DND-41 (cell line): ENCODE data around the gene UBA3.

Experiments used
- ATAC-seq: fragments of 200-7000 bp; cut with Tn5 transposase; 3 replicates; pipeline ENCODE4 v1.9.1; 2021; ENCODE audit warnings: low read depth; ENCODE audit not compliant: insufficient read depth
- DNase-seq: peaks from one replicate; pipeline ENCODE4 v3.0.0-alpha.2; 2020
- H2AFZ ChIP-seq: 2 replicates; pipeline ENCODE4 v1.6.0; 2012; ENCODE audit warnings: low read depth, low read length
- H3K27ac ChIP-seq: 2 replicates; pipeline ENCODE4 v1.5.1; 2012; ENCODE audit warnings: low read length, inconsistent platforms
- H3K27me3 ChIP-seq: fragments of 200-600 bp; sonication (generic); 2 replicates; pipeline ENCODE4 v1.6.0; 2012; ENCODE audit warnings: low read length, mild to moderate bottlenecking, inconsistent platforms; ENCODE audit not compliant: insufficient read depth, poor library complexity
- H3K36me3 ChIP-seq: 2 replicates; pipeline ENCODE4 v1.5.1; 2012; ENCODE audit warnings: low read length, inconsistent platforms; ENCODE audit not compliant: insufficient read depth
- H3K4me1 ChIP-seq: 2 replicates; pipeline ENCODE4 v1.5.1; 2012; ENCODE audit warnings: mild to moderate bottlenecking, low read length; ENCODE audit not compliant: insufficient read depth
- H3K4me2 ChIP-seq: 2 replicates; pipeline ENCODE4 v1.6.0; 2012; ENCODE audit warnings: mild to moderate bottlenecking, moderate library complexity, low read length, inconsistent platforms; ENCODE audit not compliant: insufficient read depth
- H3K4me3 ChIP-seq, 2 experiments: fragments of 200-600 bp in 1 of 2; shearing (Covaris generic) in 1 of 2; 2 replicates each; pipeline ENCODE4 v1.5.1; 2012 to 2016; ENCODE audit warnings: inconsistent platforms in 2 of 2, low read length in 2 of 2, mild to moderate bottlenecking in 2 of 2, low read depth in 1 of 2, moderate library complexity in 1 of 2
- H3K79me2 ChIP-seq: 2 replicates; pipeline ENCODE4 v1.6.0; 2012; ENCODE audit warnings: low read length, inconsistent platforms; ENCODE audit not compliant: insufficient read depth
- H3K9ac ChIP-seq: 2 replicates; pipeline ENCODE4 v1.6.0; 2012; ENCODE audit warnings: low read depth, mild to moderate bottlenecking, inconsistent platforms, low read length, moderate library complexity
- H3K9me3 ChIP-seq: 2 replicates; pipeline ENCODE4 v1.5.1; 2012; ENCODE audit warnings: low read length, moderate library complexity, mild to moderate bottlenecking, inconsistent platforms; ENCODE audit not compliant: insufficient read depth, severe bottlenecking
- H4K20me1 ChIP-seq: 2 replicates; pipeline ENCODE4 v1.6.0; 2012; ENCODE audit warnings: low read length; ENCODE audit not compliant: insufficient read depth
- EZH2 ChIP-seq: IDR thresholded peaks from 3 replicates; pipeline ENCODE4 v1.6.1; 2012; ENCODE audit warnings: borderline replicate concordance, low read depth, mild to moderate bottlenecking, moderate library complexity, low read length, inconsistent platforms; ENCODE audit not compliant: severe bottlenecking
- TF ChIP-seq, protein P1 (sequence below): IDR thresholded peaks from 2 replicates; pipeline ENCODE4 v1.5.1; 2012; ENCODE audit warnings: borderline replicate concordance, low read length, moderate library complexity, mild to moderate bottlenecking; ENCODE audit not compliant: poor library complexity, severe bottlenecking; ENCODE audit errors: extremely low read depth

Gene UBA3

GRCh38 chr3:69107841-69108240 lies 27.7 kb upstream of the UBA3 start:
- H2AFZ ChIP-seq: no peak overlapping the region

GRCh38 chr3:69105320-69105719 lies 25.2 kb upstream of the UBA3 start:
- no peak overlapping the region for H3K27ac ChIP-seq
- no peaks in the 10 kb centered on the region for H3K27me3 ChIP-seq
- peaks cover 5% of the 10 kb centered on the region; the same call in 1 of the 2 replicates for H3K79me2 ChIP-seq
- no peaks in the 10 kb centered on the region for H3K9me3 ChIP-seq
- TF ChIP-seq, protein P1, sequence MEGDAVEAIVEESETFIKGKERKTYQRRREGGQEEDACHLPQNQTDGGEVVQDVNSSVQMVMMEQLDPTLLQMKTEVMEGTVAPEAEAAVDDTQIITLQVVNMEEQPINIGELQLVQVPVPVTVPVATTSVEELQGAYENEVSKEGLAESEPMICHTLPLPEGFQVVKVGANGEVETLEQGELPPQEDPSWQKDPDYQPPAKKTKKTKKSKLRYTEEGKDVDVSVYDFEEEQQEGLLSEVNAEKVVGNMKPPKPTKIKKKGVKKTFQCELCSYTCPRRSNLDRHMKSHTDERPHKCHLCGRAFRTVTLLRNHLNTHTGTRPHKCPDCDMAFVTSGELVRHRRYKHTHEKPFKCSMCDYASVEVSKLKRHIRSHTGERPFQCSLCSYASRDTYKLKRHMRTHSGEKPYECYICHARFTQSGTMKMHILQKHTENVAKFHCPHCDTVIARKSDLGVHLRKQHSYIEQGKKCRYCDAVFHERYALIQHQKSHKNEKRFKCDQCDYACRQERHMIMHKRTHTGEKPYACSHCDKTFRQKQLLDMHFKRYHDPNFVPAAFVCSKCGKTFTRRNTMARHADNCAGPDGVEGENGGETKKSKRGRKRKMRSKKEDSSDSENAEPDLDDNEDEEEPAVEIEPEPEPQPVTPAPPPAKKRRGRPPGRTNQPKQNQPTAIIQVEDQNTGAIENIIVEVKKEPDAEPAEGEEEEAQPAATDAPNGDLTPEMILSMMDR: no peak
- no peak for TF ChIP-seq EZH2
- ATAC-seq (no peak), DNase-seq (no peak)
- no peaks in the 10 kb centered on the region for H4K20me1 ChIP-seq
- H3K4me3 ChIP-seq: no peak overlapping the region
- no peak overlapping the region for H3K9ac ChIP-seq
- H3K36me3 ChIP-seq: peaks cover 50% of the 10 kb centered on the region
- H3K4me1 ChIP-seq: no peaks in the 10 kb centered on the region
- H3K4me2 ChIP-seq: no peak overlapping the region
- H2AFZ ChIP-seq: no peak overlapping the region

More at GRCh38 chr3:69107841-69108240, 27.7 kb upstream of the UBA3 start:
- Histone ChIP-seq H3K4me3 (no peak overlapping the region), H3K4me1 (no peaks in the 10 kb centered on the region), H4K20me1 (no peaks in the 10 kb centered on the region), H3K27ac (no peak overlapping the region), H3K9me3 (no peaks in the 10 kb centered on the region), H3K79me2 (no peaks in the 10 kb centered on the region), H3K9ac (no peak overlapping the region), H3K4me2 (no peak overlapping the region), H3K27me3 (no peaks in the 10 kb centered on the region), H3K36me3 (peaks cover 31% of the 10 kb centered on the region)
- DNase-seq (no peak), ATAC-seq (no peak)
- no peak for TF ChIP-seq EZH2
- TF ChIP-seq, protein P1: no peak

GRCh38 chr3:69104586-69104985 lies 24.4 kb upstream of the UBA3 start:
- H3K79me2 ChIP-seq: peaks cover 10% of the 10 kb centered on the region
- no peaks in the 10 kb centered on the region for H3K27me3 ChIP-seq
- no peak for TF ChIP-seq EZH2
- TF ChIP-seq, protein P1: no peak
- no peak overlapping the region for H3K9ac ChIP-seq
- H3K4me3 ChIP-seq: no peak overlapping the region
- H3K27ac ChIP-seq: no peak overlapping the region
- no peak for ATAC-seq
- no peaks in the 10 kb centered on the region for H3K4me1 ChIP-seq
- no peak overlapping the region for H3K4me2 ChIP-seq
- peaks cover 54% of the 10 kb centered on the region for H3K36me3 ChIP-seq
- H2AFZ ChIP-seq: no peak overlapping the region
- no peaks in the 10 kb centered on the region for H3K9me3 ChIP-seq
- H4K20me1 ChIP-seq: no peaks in the 10 kb centered on the region
- DNase-seq: no peak

DNA sequence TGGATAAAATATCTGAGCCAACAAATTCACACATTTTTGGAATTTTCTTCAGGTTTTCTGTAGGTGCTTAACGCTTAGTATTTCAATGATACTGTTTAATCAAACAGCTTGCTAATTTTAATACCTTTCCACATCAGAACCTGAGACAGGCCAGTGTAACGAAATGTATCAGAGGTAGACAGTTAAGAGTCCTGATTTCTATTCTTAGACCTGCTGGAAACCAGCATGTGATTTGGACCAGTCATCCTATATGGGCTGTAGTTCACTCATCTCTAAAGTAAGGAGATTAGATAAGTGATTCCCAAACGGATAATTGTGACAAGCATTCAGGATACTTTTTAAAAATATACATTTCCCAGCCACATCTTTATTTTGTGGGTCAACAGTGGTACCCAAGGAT lies 23.0 kb upstream of the UBA3 start:
- H3K4me3 ChIP-seq: no peak overlapping the region
- H3K27me3 ChIP-seq: no peaks in the 10 kb centered on the region
- peaks cover 57% of the 10 kb centered on the region for H3K36me3 ChIP-seq
- no peaks in the 10 kb centered on the region for H3K4me1 ChIP-seq
- no peak overlapping the region for H3K9ac ChIP-seq
- no peak for DNase-seq
- TF ChIP-seq, protein P1: no peak
- TF ChIP-seq EZH2: no peak
- peaks cover 19% of the 10 kb centered on the region for H3K79me2 ChIP-seq
- H3K4me2 ChIP-seq: no peak overlapping the region
- H4K20me1 ChIP-seq: no peaks in the 10 kb centered on the region
- H3K27ac ChIP-seq: no peak overlapping the region
- no peaks in the 10 kb centered on the region for H3K9me3 ChIP-seq
- H2AFZ ChIP-seq: no peak overlapping the region
- no peak for ATAC-seq
